Stimulated activated CD4-positive, alpha-beta T cell treated with anti-CD3 and anti-CD28 coated beads, Interleukin-1b, Interleukin-23, amount 100 ng/mL, for 4 hours (primary cell): ENCODE results near the gene MEX3D.

ENCODE experiments used
- DNase-seq, 2 donors: peaks; one replicate each; pipeline ENCODE4 v3.0.0-alpha.2; 2020; ENCODE audit warnings: low read depth in 2 of 2

Gene MEX3D

GRCh38 chr19:1568320-1569019, at the start of gene MEX3D:
Gene MEX3D (minus strand): TSS chr19:1568325. CDS start chr19:1568058, 267 bp downstream.
- peak; percentile 76 to 86 for DNase-seq

GRCh38 chr19:1616875-1617274, 48.8 kb upstream of the MEX3D start:
- no peak for DNase-seq

GRCh38 chr19:1616396-1616795, 48.3 kb upstream of the MEX3D start:
- no peak for DNase-seq

GRCh38 chr19:1615156-1615765, 47.1 kb upstream of the MEX3D start:
- no peak for DNase-seq

- DNase-seq = no peak
These were observed 45.9 kb upstream of the MEX3D start for GRCh38 chr19:1613808-1614570.

- no peak for DNase-seq
These were observed 45.0 kb upstream of the MEX3D start for GRCh38 chr19:1613146-1613545.

- no peak for DNase-seq
These were observed 44.3 kb upstream of the MEX3D start for GRCh38 chr19:1612114-1613086.

GRCh38 chr19:1611353-1611752, 43.2 kb upstream of the MEX3D start:
- no peak for DNase-seq

- no peak for DNase-seq
These were observed 42.5 kb upstream of the MEX3D start for GRCh38 chr19:1610579-1610978.

GRCh38 chr19:1609680-1610474, 41.8 kb upstream of the MEX3D start:
- DNase-seq = no peak

- DNase-seq = no peak
These were observed 40.9 kb upstream of the MEX3D start for GRCh38 chr19:1609103-1609396.

- DNase-seq = peak in 1 of 2 donors; percentile 13
These were observed 40.4 kb upstream of the MEX3D start for GRCh38 chr19:1608359-1609102.

- DNase-seq = no peak
These were observed 38.1 kb upstream of the MEX3D start for GRCh38 chr19:1606138-1606651.

GRCh38 chr19:1605236-1606137, 37.4 kb upstream of the MEX3D start, which contains the start of gene UQCR11:
Gene UQCR11 (minus strand): TSS chr19:1605462. CDS start chr19:1605409, 53 bp downstream.
- DNase-seq = peak; percentile 86 to 90

GRCh38 chr19:1602091-1602707, 34.1 kb upstream of the MEX3D start:
- DNase-seq = no peak

- no peak for DNase-seq
These were observed 33.5 kb upstream of the MEX3D start for GRCh38 chr19:1601613-1602064.

GRCh38 chr19:1599460-1599846, 31.3 kb upstream of the MEX3D start:
- no peak for DNase-seq

GRCh38 chr19:1598777-1599459, 30.8 kb upstream of the MEX3D start:
- no peak for DNase-seq
